GM03348 (cell line): ENCODE data around the gene GPC2.
"Not testable (repeated sequence)": the region's sequence is repeated elsewhere in the genome, so short reads cannot be mapped to it uniquely, and the experiment has no call there.

ENCODE experiments used
- DNase-seq: peaks from one replicate; pipeline ENCODE4 v3.0.0; 2012; ENCODE audit warnings: low spot score

Gene GPC2

GRCh38 chr7:100148559-100149328, 28.4 kb downstream of the GPC2 start, which contains the start of gene LAMTOR4:
LAMTOR4 (plus strand) TSS chr7:100148918; CDS start chr7:100148973, 55 bp downstream.
- DNase-seq: peak; percentile 99

DNA sequence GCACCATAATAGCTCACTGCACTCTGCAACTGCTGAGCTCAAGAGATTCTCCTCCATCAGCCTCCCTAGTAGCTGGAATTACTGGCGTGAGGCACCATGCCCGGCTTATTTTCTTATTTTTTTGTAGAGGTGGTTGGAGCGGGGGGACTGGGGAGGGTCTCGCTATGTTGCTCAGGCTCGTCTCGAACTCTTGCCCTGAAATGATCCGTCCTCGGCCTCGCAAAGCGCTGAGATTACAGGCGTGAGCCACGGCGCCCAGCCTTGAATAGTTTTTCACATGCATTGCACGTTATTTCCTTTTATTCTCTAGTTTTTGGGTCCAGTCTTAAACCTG, 29.0 kb downstream of the GPC2 start:
- no peak for DNase-seq

- DNase-seq: no peak
Observed at GRCh38 chr7:100147278-100147677, 29.9 kb downstream of the GPC2 start.

GRCh38 chr7:100146350-100146749, 30.8 kb downstream of the GPC2 start:
- peak; percentile 68 for DNase-seq

- DNase-seq: no peak
Observed at GRCh38 chr7:100142461-100142860, 34.7 kb downstream of the GPC2 start.

GRCh38 chr7:100141555-100141949, 35.6 kb downstream of the GPC2 start:
- no peak for DNase-seq

GRCh38 chr7:100137851-100138760, 39.1 kb downstream of the GPC2 start:
- DNase-seq: no peak

- DNase-seq: peak; percentile 78
Observed at GRCh38 chr7:100132697-100133151, 44.5 kb downstream of the GPC2 start.

DNA sequence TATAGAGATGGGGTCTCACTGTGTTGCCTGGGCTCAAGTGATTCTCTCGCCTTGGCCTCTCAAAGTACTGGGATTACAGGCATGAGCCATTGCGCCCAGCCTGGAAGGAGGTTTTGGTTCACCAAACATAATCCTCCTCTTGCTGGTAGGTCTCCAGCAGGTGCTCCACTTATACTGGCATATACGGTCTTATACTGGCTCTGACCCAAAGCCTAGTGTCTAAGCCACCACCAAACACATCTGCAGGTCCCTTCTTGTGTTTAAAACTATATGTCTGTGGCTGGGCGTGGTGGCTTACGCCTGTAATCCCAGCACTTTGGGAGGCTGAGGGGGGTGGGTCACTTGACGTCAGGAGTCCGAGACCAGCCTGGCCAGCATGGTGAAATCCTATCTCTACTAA, 45.1 kb downstream of the GPC2 start:
- no peak for DNase-seq

GRCh38 chr7:100130608-100131453, 46.4 kb downstream of the GPC2 start:
- DNase-seq: peak; percentile 82

DNA sequence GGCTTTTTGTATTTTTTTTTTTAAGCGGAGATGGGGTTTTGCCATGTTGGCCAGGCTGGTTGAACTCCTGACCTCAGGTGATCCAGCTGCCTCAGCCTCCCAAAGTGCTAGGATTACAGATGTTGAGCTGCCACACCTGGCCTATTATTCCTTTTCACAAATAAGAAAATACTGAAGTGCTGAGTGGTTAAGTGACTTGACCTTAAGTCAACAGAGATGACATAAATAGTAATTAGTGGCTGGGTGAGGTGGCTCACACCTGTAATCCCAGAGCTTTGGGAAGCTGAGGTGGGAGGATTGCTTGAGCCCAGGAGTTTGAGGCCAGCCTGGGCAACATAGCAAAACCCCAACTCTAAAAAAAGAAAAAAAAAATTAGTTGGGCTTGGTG, 47.0 kb downstream of the GPC2 start:
- DNase-seq: not testable (repeated sequence)

GRCh38 chr7:100128637-100128963, 48.6 kb downstream of the GPC2 start:
- DNase-seq: no peak

GRCh38 chr7:100127866-100128636, 49.1 kb downstream of the GPC2 start:
- no peak for DNase-seq

GRCh38 chr7:100126931-100127865, 50.0 kb downstream of the GPC2 start, which contains the start of gene MBLAC1:
MBLAC1 (plus strand) TSS chr7:100126967; CDS start chr7:100127396, 429 bp downstream.
- peak; percentile 95 for DNase-seq

DNA sequence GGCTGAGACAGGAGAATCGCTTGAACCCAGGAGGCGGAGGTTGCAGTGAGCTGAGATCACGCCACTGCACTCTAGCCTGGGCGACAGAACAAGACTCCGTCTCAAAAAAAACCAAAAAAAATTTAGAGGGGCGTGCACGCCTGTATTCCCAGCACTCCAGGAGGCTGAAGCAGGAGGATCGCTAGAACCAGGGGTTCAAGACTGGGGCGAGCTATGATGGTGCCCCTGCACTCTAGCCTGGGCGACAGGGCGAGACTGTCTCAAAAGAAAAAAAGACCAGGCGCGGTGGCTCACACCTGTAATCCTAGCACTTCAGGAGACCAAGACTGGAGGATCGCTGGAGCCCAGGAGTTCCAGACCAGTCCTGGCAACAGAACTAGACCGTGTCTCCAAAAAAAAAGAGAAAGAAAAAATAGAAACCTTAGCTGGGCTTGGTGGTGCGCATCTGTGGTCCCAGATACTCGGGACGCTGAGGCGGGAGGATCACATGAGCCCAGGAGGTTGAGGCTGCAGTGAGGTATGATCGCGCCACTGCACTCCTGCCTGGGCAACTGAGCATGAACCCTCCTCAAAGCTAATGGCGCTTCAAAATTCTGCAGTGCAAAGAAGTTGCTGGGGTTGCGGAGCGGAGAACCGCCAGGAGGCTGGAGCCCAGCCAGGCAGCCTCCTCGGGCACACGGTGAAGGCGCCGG, 50.8 kb downstream of the GPC2 start:
- peak; percentile 81 for DNase-seq

- DNase-seq: no peak
Observed at GRCh38 chr7:100124301-100125230, 52.6 kb downstream of the GPC2 start.

- no peak for DNase-seq
Observed at GRCh38 chr7:100122568-100122967, 54.6 kb downstream of the GPC2 start.

- no peak for DNase-seq
Observed at GRCh38 chr7:100122067-100122466, 55.1 kb downstream of the GPC2 start.

DNA sequence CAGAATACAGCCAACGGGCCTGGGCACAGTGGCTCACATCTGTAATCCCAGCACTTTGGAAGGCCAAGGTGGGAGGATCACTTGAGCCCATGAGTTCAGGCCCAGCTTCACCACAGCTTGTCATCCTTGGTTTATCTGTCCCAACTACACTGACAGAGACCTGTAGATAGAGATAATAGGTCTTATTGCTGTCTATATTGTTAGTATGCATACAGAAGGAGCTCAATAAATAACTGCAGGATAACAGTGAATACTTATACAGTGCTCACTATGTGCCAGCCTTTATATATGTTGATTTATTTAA, 56.5 kb downstream of the GPC2 start:
- no peak for DNase-seq
